IgD-negative memory B cell (primary cell): ENCODE measurements around the gene EDN2. TPM values are rescaled to one million over a fixed set of nuclear protein-coding genes. Genes with fewer than 3 reads are reported as not detected.

Experiments
- H3K27ac Mint-ChIP-seq, 3 donors: one replicate each; pipeline ENCODE4 v1.8.0; 2020 to 2022; ENCODE audit warnings: mild to moderate bottlenecking in 3 of 3, mixed read lengths in 3 of 3, moderate library complexity in 1 of 3
- H3K27me3 Mint-ChIP-seq: one replicate; pipeline ENCODE4 v1.8.0; 2021; ENCODE audit warnings: mixed read lengths
- H3K36me3 Mint-ChIP-seq: one replicate; pipeline ENCODE4 v1.8.0; 2020; ENCODE audit warnings: mild to moderate bottlenecking, mixed read lengths
- H3K4me1 Mint-ChIP-seq, 3 donors: one replicate each; pipeline ENCODE4 v1.8.0; 2020 to 2022; ENCODE audit warnings: mixed read lengths in 3 of 3, mild to moderate bottlenecking in 1 of 3
- H3K4me3 Mint-ChIP-seq, 4 donors: one replicate each; pipeline ENCODE4 v1.8.0; 2020 to 2022; ENCODE audit warnings: mild to moderate bottlenecking in 4 of 4, mixed read lengths in 4 of 4, moderate library complexity in 3 of 4
- H3K9me3 Mint-ChIP-seq, 3 donors: one replicate each; pipeline ENCODE4 v1.8.0; 2020 to 2021; ENCODE audit warnings: mixed read lengths in 3 of 3, mild to moderate bottlenecking in 1 of 3
- polyA plus RNA-seq: library from polyadenylated mRNA; unstranded; fragments of 300-500 nt; fragmentation: Illumina TruSeq; gene quantifications from one replicate; pipeline ENCODE4 v1.2.3, GENCODE V29; 2021

Gene EDN2
- polyA plus RNA-seq, 1 donor from 2014 or later = not detected

DNA sequence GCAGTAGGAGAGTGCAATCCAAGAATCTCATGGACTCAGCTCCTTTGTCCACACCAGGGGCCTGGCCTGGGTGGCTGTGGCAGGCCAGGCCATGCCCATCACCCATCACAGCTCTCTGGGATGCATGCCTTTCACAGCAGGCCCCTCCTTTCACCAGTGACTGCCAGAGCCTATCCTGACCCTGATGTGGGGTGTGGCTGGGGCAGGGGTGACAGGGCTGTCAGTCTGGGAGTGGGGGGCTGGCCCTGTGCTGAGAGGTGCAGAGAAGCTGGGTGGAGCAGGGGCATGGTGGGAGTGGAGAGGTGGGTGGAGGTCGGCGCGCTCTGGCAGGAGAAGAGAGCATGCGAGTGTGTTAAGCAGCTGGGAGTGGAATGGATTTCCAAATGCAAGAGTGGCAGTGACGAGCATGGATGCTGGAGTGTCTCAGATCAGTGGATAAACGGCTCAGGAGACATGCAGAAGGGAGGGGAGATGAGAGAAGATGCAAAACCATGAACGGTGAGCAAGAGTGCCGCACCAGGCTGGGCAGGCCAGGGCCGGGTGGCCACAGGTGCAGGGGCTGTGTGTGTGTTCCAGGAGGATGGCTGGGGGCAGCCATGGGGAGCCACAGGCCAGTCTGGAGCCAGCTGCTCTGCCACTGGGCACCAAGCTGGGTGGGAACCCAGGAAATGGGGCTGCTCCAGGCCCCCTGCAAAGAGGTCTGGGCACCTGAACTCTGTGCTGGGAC, 39.6 kb upstream of the EDN2 start:
- H3K4me1 Mint-ChIP-seq = peaks cover 0 to 5% (median 3%) of the 10 kb centered on the region in 3 donors
- no peak overlapping the region for H3K27ac Mint-ChIP-seq
- H3K9me3 Mint-ChIP-seq = no peaks in the 10 kb centered on the region
- no peak overlapping the region for H3K4me3 Mint-ChIP-seq
- no peaks in the 10 kb centered on the region for H3K27me3 Mint-ChIP-seq
- H3K36me3 Mint-ChIP-seq = peaks cover 7% of the 10 kb centered on the region

DNA sequence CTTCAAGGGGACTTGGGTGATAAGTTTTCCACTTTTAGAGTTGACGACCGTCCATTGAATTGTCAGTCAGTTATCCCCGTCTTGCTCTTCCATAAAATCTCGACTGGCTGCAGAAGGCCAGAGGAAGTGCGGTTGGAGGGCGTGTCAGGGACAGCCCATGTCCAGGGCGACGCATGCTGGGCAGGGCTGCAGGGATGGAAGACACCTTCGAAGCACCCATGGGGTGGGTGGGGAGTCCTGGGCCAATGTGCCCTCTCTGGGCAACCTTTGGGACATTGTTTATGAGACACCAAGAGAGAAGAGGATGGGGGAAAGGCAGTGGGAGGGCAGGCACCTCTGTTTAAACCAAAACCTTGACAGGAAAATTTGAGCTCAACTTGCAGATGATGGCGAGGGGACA, 38.6 kb upstream of the EDN2 start:
- Mint-ChIP-seq H3K27me3 (no peaks in the 10 kb centered on the region), H3K36me3 (peaks cover 7% of the 10 kb centered on the region), H3K27ac (no peak overlapping the region), H3K4me3 (no peak overlapping the region), H3K4me1 (peaks cover 4 to 9% (median 8%) of the 10 kb centered on the region in 3 donors), H3K9me3 (no peaks in the 10 kb centered on the region)

DNA sequence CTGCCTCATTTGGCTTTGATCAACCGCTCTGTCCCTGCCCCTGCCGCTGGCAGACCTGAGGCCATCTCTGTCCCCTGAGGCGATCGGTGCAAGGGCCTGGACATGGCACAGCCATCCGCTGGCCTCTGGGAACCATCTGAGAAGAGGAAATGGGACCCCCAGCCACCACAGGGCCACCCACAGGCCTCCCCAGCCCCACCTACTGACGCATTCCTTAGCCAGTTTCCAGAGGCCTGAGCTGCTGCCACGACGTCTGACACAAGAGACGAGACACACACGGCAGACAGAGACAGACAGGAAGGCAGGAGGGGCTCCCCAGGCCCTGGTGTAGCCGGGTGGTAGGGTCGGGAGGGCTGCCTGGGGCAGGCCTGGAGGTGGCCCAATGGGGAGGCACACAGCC, 37.3 kb upstream of the EDN2 start:
- Mint-ChIP-seq H3K4me1 (peaks cover 8 to 16% (median 14%) of the 10 kb centered on the region in 3 donors), H3K27me3 (no peaks in the 10 kb centered on the region), H3K9me3 (no peaks in the 10 kb centered on the region), H3K4me3 (no peak overlapping the region), H3K27ac (no peak overlapping the region), H3K36me3 (peaks cover 7% of the 10 kb centered on the region)

DNA sequence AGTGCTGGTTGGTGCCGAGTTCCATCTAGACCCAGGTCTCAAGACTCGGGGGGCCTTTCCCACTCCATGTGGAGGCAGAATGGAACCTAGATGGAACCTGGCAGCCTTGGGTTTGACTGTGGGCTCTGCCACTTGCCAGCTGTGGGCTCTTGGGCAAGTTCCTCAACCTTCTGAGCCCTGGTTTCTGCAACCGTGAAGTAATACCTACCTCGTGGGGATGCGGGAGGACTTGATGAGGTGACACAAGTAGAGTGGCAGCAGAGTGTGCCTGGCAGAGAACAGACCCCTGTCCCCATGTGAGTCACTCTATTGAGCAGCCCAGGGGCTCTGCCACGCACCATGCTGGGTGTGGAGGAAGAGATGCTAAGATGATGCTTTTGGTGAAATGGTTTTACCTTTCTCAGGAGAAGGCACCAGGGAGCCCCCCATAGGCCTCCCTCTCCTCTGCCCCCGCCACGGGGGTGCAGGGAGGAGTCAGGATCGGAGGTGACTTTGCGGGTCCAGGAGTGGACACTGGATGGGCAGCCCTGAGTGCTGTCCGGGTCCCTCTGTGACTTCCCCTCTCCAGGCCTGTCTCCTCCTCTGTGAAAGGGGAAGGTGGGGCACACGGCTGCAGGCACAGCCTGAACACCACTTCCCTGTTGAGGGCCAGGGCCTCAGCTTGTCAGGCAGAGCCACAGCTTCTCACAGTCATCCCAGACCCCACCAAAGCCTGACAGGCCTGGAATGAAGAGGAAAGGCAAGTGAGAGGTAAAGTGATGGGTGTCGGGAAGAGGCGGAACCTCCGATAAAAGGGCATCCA, 36.7 kb upstream of the EDN2 start:
- Mint-ChIP-seq H3K4me1 (peaks cover 8 to 18% (median 16%) of the 10 kb centered on the region in 3 donors), H3K4me3 (no peak overlapping the region), H3K9me3 (no peaks in the 10 kb centered on the region)

DNA sequence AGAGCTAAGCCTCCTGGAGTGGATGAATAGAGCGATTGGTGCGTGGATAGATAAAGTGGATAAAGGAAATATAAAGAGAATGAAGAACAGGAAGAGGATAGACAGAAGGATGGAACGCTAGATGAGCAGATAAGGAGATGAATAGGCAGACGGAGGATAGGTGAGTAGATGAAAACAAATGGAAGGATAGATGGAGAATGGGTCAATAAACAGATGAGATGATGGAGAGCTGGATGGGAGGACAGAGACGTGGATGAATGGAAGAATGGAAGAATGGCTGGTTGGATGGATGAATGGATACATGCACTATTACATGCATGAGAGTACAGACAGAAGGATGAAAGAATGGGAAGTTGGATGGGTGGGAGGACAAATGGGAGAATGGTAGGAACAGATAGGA, 35.2 kb upstream of the EDN2 start:
- no peak overlapping the region for H3K4me3 Mint-ChIP-seq
- H3K4me1 Mint-ChIP-seq = peaks cover 8 to 19% (median 17%) of the 10 kb centered on the region in 3 donors
- no peak overlapping the region for H3K27ac Mint-ChIP-seq
- H3K9me3 Mint-ChIP-seq = no peaks in the 10 kb centered on the region
- H3K36me3 Mint-ChIP-seq = peaks cover 7% of the 10 kb centered on the region
- H3K27me3 Mint-ChIP-seq = no peaks in the 10 kb centered on the region

More for the DNA sequence above, 36.7 kb upstream of the EDN2 start:
- Mint-ChIP-seq H3K27ac (no peak overlapping the region), H3K27me3 (no peaks in the 10 kb centered on the region), H3K36me3 (peaks cover 7% of the 10 kb centered on the region)

DNA sequence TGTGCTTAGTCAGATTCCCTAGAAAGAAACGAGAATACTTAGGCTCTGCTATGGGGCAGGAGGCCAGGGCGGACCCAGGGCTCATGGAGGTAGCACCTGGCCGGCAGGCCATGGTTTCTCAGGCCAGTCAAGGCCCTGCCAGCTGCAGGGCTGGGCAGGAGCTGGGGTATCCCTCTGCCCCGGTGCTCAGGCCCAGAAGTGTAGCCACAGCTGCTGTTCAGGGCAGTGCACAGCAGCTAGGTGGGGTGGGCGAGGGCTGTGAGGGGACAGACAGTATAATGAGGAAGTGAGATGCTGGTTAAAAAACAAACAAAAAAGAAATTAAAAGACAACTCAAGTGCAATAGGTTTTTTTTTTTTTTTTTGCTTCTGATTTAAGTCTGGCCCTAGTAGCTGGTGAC, 34.0 kb upstream of the EDN2 start:
- Mint-ChIP-seq H3K4me1 (peaks cover 8 to 19% (median 17%) of the 10 kb centered on the region in 3 donors), H3K27me3 (no peaks in the 10 kb centered on the region), H3K9me3 (no peaks in the 10 kb centered on the region), H3K4me3 (peak overlapping the region in 1 of 4 donors; percentile 28), H3K27ac (peak overlapping the region in 1 of 3 donors; percentile 2), H3K36me3 (peaks cover 7% of the 10 kb centered on the region)

DNA sequence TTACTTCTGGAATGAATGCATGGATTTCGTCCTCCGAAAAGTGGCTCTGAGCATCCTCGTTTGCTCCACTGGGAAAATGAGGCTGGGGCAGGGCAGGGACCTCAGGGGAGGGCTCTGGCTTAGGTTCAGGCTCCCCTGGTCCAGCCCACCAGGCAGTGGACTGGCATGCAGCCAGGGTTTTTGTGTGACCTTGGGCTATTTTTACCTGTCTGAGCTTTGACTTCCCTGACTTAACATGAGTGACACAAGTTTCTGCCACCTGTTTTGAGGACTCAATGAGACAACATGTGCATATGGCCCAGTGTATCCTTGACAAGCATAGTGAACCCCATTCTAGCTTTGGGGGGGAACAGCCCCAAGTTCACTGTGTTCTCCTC, 32.6 kb upstream of the EDN2 start:
- Mint-ChIP-seq H3K27ac (peak overlapping the region in 1 of 3 donors; percentile 57), H3K4me3 (peak overlapping the region in 3 of 4 donors; percentile 18 to 73 (median 53)), H3K27me3 (no peaks in the 10 kb centered on the region), H3K36me3 (no peaks in the 10 kb centered on the region), H3K9me3 (no peaks in the 10 kb centered on the region), H3K4me1 (peaks cover 8 to 19% (median 17%) of the 10 kb centered on the region in 3 donors)

DNA sequence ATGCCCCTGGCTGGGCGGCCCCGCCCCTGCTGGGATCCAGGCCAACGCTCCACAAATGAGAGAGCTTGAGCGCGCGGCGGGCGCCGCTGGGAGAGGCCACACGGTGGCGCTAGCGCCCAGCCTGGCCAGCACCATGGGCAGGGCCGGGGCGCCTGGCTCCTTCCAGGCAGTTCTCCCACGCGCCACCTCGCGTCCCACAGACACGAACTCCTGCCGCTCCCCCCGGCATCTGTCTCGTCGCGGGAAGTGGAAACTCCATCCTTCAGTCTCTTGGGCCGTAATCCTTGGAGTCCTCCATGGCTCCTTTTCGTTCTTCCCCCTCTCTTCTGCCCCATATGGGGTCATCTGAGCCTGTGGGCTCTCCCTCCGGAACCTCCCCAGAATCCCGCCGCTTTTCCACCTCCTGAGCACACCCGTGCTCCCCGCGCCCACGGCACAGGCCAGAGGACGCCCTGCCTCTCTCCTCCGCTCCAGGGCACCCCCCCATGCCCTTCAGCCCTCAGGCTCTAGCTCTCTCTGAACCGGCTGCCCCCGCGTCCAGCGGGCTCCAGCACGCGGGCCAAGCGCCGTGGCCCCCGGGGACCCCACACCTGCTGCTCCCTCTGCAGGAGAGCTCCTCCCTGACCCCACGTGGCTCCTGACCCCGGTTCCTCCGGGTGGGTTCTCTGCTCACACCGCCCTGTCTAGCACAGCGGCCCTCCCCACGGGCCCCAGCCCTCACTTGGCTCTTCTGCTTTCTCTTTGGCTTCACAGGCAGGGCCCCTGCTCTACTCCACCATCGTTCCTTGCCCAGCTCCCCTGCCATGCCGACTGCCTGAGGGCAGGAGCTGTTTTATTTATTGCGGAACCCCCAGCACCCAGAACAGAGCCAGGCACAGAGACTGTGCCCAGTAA, 31.9 kb upstream of the EDN2 start:
- H3K36me3 Mint-ChIP-seq = no peaks in the 10 kb centered on the region
- H3K4me1 Mint-ChIP-seq = peaks cover 8 to 19% (median 17%) of the 10 kb centered on the region in 3 donors
- H3K9me3 Mint-ChIP-seq = no peaks in the 10 kb centered on the region
- peak overlapping the region in 2 of 3 donors; percentile 31 to 57 for H3K27ac Mint-ChIP-seq
- peak overlapping the region; percentile 53 to 87 (median 79) for H3K4me3 Mint-ChIP-seq
- H3K27me3 Mint-ChIP-seq = no peaks in the 10 kb centered on the region

DNA sequence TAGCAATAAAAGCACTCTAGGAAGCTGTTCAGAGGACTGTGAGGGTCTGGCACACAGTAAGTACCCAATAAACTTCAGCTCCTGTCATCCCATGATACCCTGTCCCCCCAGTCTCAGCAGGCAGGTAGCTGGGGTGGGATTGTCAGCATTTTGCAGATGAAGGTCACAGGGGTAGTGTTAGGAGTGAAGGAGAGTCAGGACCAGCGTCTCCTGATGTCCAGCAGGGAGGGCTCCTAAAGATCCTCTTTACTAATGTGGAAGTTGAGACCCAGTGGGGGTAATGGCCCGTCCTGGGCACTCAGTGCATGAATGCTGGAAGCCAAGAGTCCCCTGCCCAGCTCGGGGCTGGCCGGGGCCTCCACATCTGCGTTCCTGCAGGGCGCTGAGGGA, 31.3 kb upstream of the EDN2 start:
- H3K4me1 Mint-ChIP-seq = peaks cover 8 to 19% (median 17%) of the 10 kb centered on the region in 3 donors
- H3K27me3 Mint-ChIP-seq = no peaks in the 10 kb centered on the region
- H3K9me3 Mint-ChIP-seq = no peaks in the 10 kb centered on the region
- H3K4me3 Mint-ChIP-seq = no peak overlapping the region
- no peak overlapping the region for H3K27ac Mint-ChIP-seq
- H3K36me3 Mint-ChIP-seq = peaks cover 2% of the 10 kb centered on the region

DNA sequence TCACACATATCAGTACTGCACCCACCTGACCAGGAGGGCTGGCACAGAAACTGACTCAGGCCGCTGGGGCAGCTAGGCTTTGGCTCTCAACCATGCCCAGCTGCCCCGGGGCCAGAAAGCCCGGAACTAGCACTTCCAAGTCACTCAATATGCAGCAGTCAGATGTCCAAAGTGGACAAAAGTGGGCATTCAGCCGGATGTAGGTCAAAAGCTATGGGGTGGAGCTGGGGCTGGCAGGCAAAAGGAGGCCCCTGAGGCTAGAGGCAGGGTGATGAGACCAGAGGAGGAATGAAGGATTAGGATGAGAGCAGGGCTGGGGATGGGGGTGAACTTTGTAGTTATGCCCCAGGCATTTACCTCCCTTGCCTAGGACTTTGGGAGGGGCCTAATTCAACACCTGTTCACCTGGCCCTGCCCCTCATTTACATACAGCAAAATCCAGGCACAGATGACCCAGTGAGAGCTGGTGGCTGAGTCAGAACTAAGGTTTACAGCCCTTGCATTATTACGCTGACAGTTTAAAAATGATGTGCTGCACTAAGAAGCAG, 30.7 kb upstream of the EDN2 start:
- Mint-ChIP-seq H3K27ac (no peak overlapping the region), H3K36me3 (peaks cover 2% of the 10 kb centered on the region), H3K9me3 (no peaks in the 10 kb centered on the region), H3K4me3 (peak overlapping the region in 1 of 4 donors; percentile 12), H3K4me1 (peaks cover 8 to 19% (median 17%) of the 10 kb centered on the region in 3 donors), H3K27me3 (no peaks in the 10 kb centered on the region)

DNA sequence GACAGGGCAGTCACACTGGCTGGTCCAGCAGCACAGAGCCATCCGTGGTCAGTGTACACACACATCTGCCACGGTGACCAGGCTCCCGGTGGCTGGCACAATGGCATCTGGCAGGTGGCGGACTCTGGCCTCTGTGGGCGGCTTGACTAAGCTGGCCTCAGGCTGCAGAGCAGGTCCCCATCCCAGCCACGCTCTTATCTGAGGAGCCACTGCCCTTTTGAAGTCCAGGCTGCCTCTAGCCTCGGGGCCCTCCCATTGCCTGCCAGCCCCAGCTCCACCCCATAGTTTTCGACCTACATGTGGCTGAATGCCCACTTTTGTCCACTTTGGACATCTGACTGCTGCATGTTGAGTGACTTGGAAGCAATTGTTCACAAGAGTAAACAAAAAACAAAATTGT, 29.9 kb upstream of the EDN2 start:
- Mint-ChIP-seq H3K27ac (no peak overlapping the region), H3K36me3 (peaks cover 3% of the 10 kb centered on the region), H3K4me1 (peaks cover 8 to 16% (median 12%) of the 10 kb centered on the region in 3 donors), H3K27me3 (no peaks in the 10 kb centered on the region), H3K4me3 (no peak overlapping the region), H3K9me3 (no peaks in the 10 kb centered on the region)

DNA sequence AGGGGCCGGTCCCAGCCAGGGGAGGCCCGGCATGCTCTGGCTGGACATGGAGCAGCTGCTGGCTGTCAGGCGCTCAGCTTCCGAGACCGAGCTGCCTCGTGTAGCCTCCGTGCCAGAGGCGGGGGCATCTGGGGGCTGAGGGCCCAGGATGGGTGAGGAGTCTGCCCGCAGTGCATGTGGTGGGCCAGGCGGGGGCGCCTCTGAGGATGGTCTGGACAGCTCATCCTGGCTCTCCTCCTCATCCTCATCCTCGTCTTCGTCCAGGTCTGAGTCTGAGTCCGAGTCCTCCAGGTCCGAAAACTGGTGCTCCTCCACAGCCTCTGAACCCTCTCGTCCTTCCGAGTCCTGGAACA, 28.9 kb upstream of the EDN2 start:
- no peak overlapping the region for H3K4me3 Mint-ChIP-seq
- no peak overlapping the region for H3K27ac Mint-ChIP-seq
- no peaks in the 10 kb centered on the region for H3K9me3 Mint-ChIP-seq
- H3K36me3 Mint-ChIP-seq = peaks cover 3% of the 10 kb centered on the region
- peaks cover 4 to 11% (median 9%) of the 10 kb centered on the region in 3 donors for H3K4me1 Mint-ChIP-seq
- no peaks in the 10 kb centered on the region for H3K27me3 Mint-ChIP-seq

DNA sequence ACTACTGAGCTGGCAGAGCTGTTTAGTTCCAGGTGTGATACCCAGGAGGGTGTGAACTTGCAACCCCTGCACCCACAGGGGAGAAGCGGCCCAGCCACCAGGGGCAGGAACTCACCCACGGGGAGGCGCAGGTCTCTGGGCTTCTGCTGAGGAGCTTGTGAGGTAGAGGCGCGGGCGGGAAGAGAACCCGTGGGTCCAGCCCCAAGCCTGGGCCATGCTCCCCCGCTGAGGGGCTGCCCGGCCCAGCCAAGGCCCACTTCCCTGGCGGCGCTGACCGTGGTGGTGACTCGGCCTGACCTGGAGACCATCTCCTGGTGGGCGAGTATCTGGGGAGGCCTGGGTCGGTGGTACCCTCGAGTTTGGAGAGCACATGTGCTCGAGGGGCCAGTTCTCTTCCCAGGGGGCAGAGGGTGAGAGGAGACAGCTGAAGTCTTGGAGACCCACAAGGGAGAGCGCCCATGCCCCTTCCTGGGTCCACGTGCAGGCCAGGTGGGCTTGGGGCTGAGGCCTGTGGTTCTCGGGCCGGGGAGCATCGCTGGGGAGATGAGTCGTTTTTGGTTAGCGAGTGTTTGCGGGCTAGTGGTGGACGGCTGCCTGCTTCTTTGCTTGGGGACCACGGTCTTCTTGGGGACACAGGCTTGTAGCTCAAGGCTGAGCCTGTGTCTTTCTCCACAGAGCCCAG, 28.4 kb upstream of the EDN2 start:
- peaks cover 3% of the 10 kb centered on the region for H3K36me3 Mint-ChIP-seq
- peaks cover 4 to 9% (median 9%) of the 10 kb centered on the region in 3 donors for H3K4me1 Mint-ChIP-seq
- H3K27me3 Mint-ChIP-seq = no peaks in the 10 kb centered on the region
- no peak overlapping the region for H3K27ac Mint-ChIP-seq
- H3K4me3 Mint-ChIP-seq = no peak overlapping the region
- no peaks in the 10 kb centered on the region for H3K9me3 Mint-ChIP-seq

DNA sequence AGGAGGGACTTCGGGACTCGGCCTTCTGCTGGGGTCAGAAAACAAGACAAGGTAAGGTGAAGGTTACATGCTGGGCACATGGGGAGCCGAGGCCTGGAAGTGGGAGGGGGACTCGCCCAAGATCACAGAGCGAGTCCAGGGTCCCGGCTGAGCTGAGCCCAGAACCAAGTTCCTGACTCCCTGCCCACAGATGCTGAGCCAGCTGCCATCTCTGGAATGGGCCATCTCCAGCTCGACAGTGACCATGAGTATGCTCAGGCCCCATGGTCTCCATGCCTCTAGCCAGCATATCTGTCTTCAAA, 26.7 kb upstream of the EDN2 start:
- H3K36me3 Mint-ChIP-seq = peaks cover 3% of the 10 kb centered on the region
- no peak overlapping the region for H3K4me3 Mint-ChIP-seq
- peaks cover 0 to 1% (median under 1%) of the 10 kb centered on the region in 3 donors for H3K4me1 Mint-ChIP-seq
- no peak overlapping the region for H3K27ac Mint-ChIP-seq
- no peaks in the 10 kb centered on the region for H3K9me3 Mint-ChIP-seq
- no peaks in the 10 kb centered on the region for H3K27me3 Mint-ChIP-seq
